ENCODE measurements around the gene C1QTNF8. TPM values are rescaled to one million over a fixed set of nuclear protein-coding genes. Genes with fewer than 3 reads are reported as not detected.
A peak's percentile ranks its signal among the peaks of the same experiment; 100 is the strongest.

The C1QTNF8 gene
- total RNA-seq, 1 experiment from 2014 or later: 0.39 TPM

DNA sequence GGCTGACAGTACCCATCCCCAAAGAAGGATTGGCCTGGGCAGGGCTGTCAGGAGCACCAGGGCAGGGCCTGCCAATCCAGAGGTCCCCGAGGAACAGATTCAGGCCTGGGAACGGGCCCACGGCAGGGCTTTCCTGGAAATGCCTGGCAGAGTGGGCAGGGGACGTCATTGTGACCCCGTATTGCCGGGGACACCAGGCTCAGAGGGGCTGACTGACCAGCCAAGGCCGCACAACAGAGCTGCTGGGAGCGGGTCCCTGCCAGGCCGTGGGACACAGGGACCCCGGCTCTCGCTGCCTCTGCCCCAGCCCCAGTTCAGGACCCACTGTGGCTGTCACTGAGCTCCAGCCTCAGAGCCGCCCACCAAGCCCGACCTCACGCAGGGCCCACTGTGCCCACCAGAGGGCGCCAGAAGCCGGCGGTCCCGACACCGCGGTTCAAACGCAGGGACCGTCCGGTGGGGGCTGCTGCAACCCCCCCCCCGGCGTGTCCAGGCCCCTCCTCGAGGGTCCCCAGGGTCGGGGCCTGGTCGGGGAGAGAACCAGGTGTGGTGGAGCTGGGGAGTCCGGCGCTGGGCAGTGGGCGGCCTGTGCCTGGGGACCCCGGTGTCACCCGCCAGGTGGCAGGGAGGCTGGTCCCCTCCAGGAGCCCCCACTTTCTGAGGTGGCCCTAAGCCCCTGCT is 38.7 kb downstream of the C1QTNF8 start:
- ChIA-PET POLR2A (no interaction called here), CTCF (interaction anchor here (0.6 to 1.6 kb wide), 12 partner anchors 12 to 581 kb away, joined by 3 to 12 read pairs (median 4); no protein-coding TSS in a partner anchor)
- BruUV-seq (replicated peaks): no TSS peak
- no peaks in the 10 kb centered on the region for H3K4me1 ChIP-seq (ENCODE audit: control insufficient read depth, insufficient read depth, low read length)
- in situ Hi-C loops (cut with HindIII; ENCODE audit: low pct_unique_long_range_greater_than_20kb, low sequenced_read_pairs): no loop called here
- H3K27ac ChIP-seq (ENCODE audit: low read length): no peak overlapping the region
- H3K27me3 ChIP-seq (ENCODE audit: control insufficient read depth, insufficient read depth, low read length): no peaks in the 10 kb centered on the region
- no peaks in the 10 kb centered on the region for H3K36me3 ChIP-seq (ENCODE audit: control insufficient read depth, insufficient read depth, low read length)
- DNase-seq (ENCODE audit: low read depth, low spot score): no peak
- H3K4me3 ChIP-seq (ENCODE audit: low read depth in 2 of 2, low read length in 2 of 2): no peak overlapping the region
- no peaks in the 10 kb centered on the region for H3K9me3 ChIP-seq (ENCODE audit: control insufficient read depth, insufficient read depth, low read depth, low read length)
- ATAC-seq: peak; percentile 68
- TF ChIP-seq, protein P1, sequence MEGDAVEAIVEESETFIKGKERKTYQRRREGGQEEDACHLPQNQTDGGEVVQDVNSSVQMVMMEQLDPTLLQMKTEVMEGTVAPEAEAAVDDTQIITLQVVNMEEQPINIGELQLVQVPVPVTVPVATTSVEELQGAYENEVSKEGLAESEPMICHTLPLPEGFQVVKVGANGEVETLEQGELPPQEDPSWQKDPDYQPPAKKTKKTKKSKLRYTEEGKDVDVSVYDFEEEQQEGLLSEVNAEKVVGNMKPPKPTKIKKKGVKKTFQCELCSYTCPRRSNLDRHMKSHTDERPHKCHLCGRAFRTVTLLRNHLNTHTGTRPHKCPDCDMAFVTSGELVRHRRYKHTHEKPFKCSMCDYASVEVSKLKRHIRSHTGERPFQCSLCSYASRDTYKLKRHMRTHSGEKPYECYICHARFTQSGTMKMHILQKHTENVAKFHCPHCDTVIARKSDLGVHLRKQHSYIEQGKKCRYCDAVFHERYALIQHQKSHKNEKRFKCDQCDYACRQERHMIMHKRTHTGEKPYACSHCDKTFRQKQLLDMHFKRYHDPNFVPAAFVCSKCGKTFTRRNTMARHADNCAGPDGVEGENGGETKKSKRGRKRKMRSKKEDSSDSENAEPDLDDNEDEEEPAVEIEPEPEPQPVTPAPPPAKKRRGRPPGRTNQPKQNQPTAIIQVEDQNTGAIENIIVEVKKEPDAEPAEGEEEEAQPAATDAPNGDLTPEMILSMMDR (IDR thresholded peaks at IDR 0.05): peak; percentile 96
- TF ChIP-seq, protein P2, sequence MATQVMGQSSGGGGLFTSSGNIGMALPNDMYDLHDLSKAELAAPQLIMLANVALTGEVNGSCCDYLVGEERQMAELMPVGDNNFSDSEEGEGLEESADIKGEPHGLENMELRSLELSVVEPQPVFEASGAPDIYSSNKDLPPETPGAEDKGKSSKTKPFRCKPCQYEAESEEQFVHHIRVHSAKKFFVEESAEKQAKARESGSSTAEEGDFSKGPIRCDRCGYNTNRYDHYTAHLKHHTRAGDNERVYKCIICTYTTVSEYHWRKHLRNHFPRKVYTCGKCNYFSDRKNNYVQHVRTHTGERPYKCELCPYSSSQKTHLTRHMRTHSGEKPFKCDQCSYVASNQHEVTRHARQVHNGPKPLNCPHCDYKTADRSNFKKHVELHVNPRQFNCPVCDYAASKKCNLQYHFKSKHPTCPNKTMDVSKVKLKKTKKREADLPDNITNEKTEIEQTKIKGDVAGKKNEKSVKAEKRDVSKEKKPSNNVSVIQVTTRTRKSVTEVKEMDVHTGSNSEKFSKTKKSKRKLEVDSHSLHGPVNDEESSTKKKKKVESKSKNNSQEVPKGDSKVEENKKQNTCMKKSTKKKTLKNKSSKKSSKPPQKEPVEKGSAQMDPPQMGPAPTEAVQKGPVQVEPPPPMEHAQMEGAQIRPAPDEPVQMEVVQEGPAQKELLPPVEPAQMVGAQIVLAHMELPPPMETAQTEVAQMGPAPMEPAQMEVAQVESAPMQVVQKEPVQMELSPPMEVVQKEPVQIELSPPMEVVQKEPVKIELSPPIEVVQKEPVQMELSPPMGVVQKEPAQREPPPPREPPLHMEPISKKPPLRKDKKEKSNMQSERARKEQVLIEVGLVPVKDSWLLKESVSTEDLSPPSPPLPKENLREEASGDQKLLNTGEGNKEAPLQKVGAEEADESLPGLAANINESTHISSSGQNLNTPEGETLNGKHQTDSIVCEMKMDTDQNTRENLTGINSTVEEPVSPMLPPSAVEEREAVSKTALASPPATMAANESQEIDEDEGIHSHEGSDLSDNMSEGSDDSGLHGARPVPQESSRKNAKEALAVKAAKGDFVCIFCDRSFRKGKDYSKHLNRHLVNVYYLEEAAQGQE (IDR thresholded peaks at IDR 0.05; ENCODE audit: insufficient read depth in 1 of 2, low read depth in 2 of 2, low read length in 1 of 2): no peak
- no peak for TF ChIP-seq POLR2AphosphoS5 (IDR thresholded peaks at IDR 0.05; ENCODE audit: low read depth, low read length)
- intact Hi-C loops (cut with micrococcal nuclease; ENCODE audit: unreplicated experiment): loop anchor here (1.0 kb wide), 1 partner anchor 46 kb away; no protein-coding TSS in a partner anchor

DNA sequence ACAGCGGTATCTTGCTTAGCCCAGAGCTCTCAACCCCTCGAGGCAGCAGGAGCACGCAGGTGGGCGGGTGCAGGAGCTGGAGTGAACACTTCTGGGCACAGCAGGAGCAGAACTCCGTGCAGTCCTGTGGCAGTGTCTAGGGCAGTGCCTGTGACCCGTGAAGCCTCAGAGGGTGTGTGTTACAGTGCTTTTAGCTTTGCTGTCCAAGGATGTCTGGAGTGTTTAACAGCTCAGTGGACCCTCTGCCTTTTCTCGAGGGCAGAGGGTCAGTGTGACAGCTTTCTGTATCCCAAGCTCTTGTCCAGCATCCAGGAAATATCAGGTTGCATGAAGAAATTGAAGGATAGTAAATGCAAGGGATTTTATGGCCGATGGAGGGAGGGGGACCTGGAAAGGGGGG is 39.8 kb downstream of the C1QTNF8 start:
- intact Hi-C loops (cut with micrococcal nuclease; ENCODE audit: unreplicated experiment): no loop called here
- Histone ChIP-seq H3K27me3 (ENCODE audit: control insufficient read depth, insufficient read depth, low read length) (no peaks in the 10 kb centered on the region), H3K4me3 (ENCODE audit: low read depth in 2 of 2, low read length in 2 of 2) (no peak overlapping the region), H3K27ac (ENCODE audit: low read length) (no peak overlapping the region), H3K9me3 (ENCODE audit: control insufficient read depth, insufficient read depth, low read depth, low read length) (no peaks in the 10 kb centered on the region), H3K36me3 (ENCODE audit: control insufficient read depth, insufficient read depth, low read length) (no peaks in the 10 kb centered on the region), H3K4me1 (ENCODE audit: control insufficient read depth, insufficient read depth, low read length) (no peaks in the 10 kb centered on the region)
- ChIA-PET POLR2A (no interaction called here), CTCF (interaction anchor here (0.6 to 1.6 kb wide), 3 partner anchors 44 to 328 kb away, joined by 3 to 9 read pairs (median 3); no protein-coding TSS in a partner anchor)
- DNase-seq (ENCODE audit: low read depth, low spot score) (no peak), ATAC-seq (no peak)
- in situ Hi-C loops (cut with HindIII; ENCODE audit: low pct_unique_long_range_greater_than_20kb, low sequenced_read_pairs): no loop called here
- no TSS peak for BruUV-seq (replicated peaks)
- TF ChIP-seq, protein P2 (IDR thresholded peaks at IDR 0.05; ENCODE audit: insufficient read depth in 1 of 2, low read depth in 2 of 2, low read length in 1 of 2): no peak
- TF ChIP-seq SIN3A (IDR thresholded peaks at IDR 0.05; ENCODE audit: borderline replicate concordance, insufficient read depth, low read depth, low read length): no peak
- TF ChIP-seq, protein P1 (IDR thresholded peaks at IDR 0.05): no peak
- no peak for TF ChIP-seq TCF7L2 (IDR thresholded peaks at IDR 0.05; ENCODE audit: low read depth, low read length)
- TF ChIP-seq POLR2AphosphoS5 (IDR thresholded peaks at IDR 0.05; ENCODE audit: low read depth, low read length): no peak
